H1 (cell line): ENCODE results near the gene PEX14. TPM values are rescaled to one million over a fixed set of nuclear protein-coding genes. Genes with fewer than 3 reads are reported as not detected.

Experiments
- RAD21 ChIP-seq, 2 experiments: IDR thresholded peaks in 1 of 2; conservative IDR thresholded peaks in 1 of 2; 2 replicates each; pipeline ENCODE4 v1.6.1; 2011; ENCODE audit warnings: low read depth in 2 of 2, low read length in 2 of 2, improper control_type of control experiment in 1 of 2, inconsistent platforms in 1 of 2, mild to moderate bottlenecking in 1 of 2, moderate library complexity in 1 of 2
- polyA plus RNA-seq, 7 experiments: library from polyadenylated mRNA; depleted of rRNA in 3 of 7; stranded (reverse) in 5 of 7; unstranded in 2 of 7; fragments of >200 nt in 5 of 7; fragments of 200-250 nt in 2 of 7; gene quantifications; 1 replicate in 5 of 7; 2 replicates in 1 of 7; 4 replicates in 1 of 7; pipeline versions ENCODE4 v1.2.1 to v1.2.3, GENCODE V29; 2011 to 2013; ENCODE audit warnings: missing spikeins in 2 of 7, mixed read lengths in 2 of 7
- total RNA-seq: library from RNA; stranded (reverse); fragmentation: NEBNext Ultra II Directional; extraction: Animal tissue kit (Norgen Biotek cat#: 25700); gene quantifications from 2 replicates; pipeline ENCODE4 v1.2.1, GENCODE V29; 2021

Gene PEX14
- total and polyA plus RNA-seq, 2 of the 8 experiments (the other 6 are each of a cell fraction or from before 2014, with no cell fraction given), result 13.0 to 19.8 TPM

DNA sequence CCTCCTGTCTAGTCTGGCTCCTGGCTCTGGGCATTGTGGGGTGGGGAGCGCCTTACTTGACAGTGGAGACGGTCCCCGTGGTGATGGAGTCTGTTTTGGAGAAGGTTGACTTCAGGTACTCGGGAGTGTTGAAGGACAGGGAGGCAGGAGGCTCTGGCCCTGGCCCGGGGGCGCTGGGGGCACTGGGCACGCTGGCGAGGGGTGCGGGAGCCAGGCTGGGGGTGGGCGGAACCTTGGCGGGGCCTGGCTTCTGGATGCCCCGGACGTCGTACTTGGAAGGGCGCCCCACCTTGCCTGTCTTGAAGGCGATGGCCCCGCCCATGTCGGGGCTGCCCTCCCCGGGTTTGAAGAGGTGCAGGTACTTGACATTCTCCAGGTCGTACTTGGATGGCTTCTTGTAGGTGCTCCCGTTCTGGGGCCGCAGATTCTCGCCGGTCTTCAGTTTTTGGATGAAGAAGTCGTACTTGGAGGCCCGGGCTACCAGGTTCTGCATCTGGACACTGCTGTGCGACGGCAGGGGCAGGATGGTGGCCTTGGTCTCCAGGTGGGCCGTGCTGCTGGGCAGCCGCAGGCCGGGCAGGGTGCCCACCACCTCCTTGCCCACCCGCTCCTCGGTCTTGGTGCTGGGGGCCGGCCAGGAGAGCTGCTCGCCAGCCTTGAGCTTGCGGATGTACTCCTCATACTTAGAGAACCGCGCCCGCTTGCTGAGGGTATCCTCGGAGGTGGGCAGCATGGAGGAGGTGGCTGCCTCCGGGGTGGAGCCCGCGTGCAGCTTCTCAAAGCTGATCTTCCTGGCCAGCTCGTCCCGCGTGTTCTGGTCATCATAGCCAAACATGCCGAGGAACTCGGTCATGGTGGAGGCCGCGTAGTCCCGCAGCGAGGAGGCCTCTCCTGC lies 185.1 kb downstream of the PEX14 start (continued):
- TF ChIP-seq RAD21 (IDR thresholded peaks at IDR 0.05 in 1 of 2, conservative IDR thresholded peaks at IDR 0.05 in 1 of 2; ENCODE audit: low read depth in 2 of 2, low read length in 2 of 2), result no peak
